KMS-11 (cell line): ENCODE data around the gene CCL7.

Experiments
- H2AFZ ChIP-seq: fragments of 200-600 bp; sonication (generic); 2 replicates; pipeline ENCODE4 v1.6.1; 2016; ENCODE audit warnings: antibody characterized with exemption, mixed run types, low read depth
- H3K27ac ChIP-seq: fragments of 200-600 bp; sonication (generic); 2 replicates; pipeline ENCODE4 v1.6.1; 2016; ENCODE audit warnings: mild to moderate bottlenecking, mixed run types
- H3K27me3 ChIP-seq: fragments of 200-600 bp; sonication (generic); 2 replicates; pipeline ENCODE4 v1.6.1; 2017; ENCODE audit warnings: mild to moderate bottlenecking, low read depth, mixed run types, moderate library complexity; ENCODE audit not compliant: insufficient read depth
- H3K36me3 ChIP-seq: fragments of 200-600 bp; sonication (generic); 2 replicates; pipeline ENCODE4 v1.6.1; 2017; ENCODE audit warnings: mild to moderate bottlenecking, mixed run types; ENCODE audit not compliant: insufficient read depth
- H3K4me1 ChIP-seq: fragments of 200-600 bp; sonication (generic); 2 replicates; pipeline ENCODE4 v1.6.1; 2016; ENCODE audit warnings: mild to moderate bottlenecking, low read depth, mixed run types; ENCODE audit not compliant: poor library complexity, severe bottlenecking
- H3K4me2 ChIP-seq: fragments of 200-600 bp; sonication (generic); 2 replicates; pipeline ENCODE4 v1.7.0; 2016; ENCODE audit warnings: mild to moderate bottlenecking, mixed run types
- H3K4me3 ChIP-seq: fragments of 200-600 bp; sonication (generic); IDR thresholded peaks from 2 replicates; pipeline ENCODE4 v1.6.1; 2017; ENCODE audit warnings: low read depth, low read length, mixed read lengths; ENCODE audit not compliant: insufficient read depth
- H3K79me2 ChIP-seq: fragments of 200-600 bp; sonication (generic); 2 replicates; pipeline ENCODE4 v1.6.1; 2016; ENCODE audit warnings: low read depth, mixed run types; ENCODE audit not compliant: insufficient read depth
- H3K9ac ChIP-seq: fragments of 200-600 bp; sonication (generic); 2 replicates; pipeline ENCODE4 v1.6.1; 2016; ENCODE audit warnings: mild to moderate bottlenecking, mixed run types
- H4K20me1 ChIP-seq: fragments of 200-600 bp; sonication (generic); 2 replicates; pipeline ENCODE4 v1.6.1; 2016; ENCODE audit warnings: mild to moderate bottlenecking, mixed run types; ENCODE audit not compliant: insufficient read depth
- TF ChIP-seq, protein P1 (sequence below): fragments of 200-600 bp; sonication (generic); conservative IDR thresholded peaks from 2 replicates; pipeline ENCODE4 v1.6.1; 2017; ENCODE audit warnings: low read depth, mild to moderate bottlenecking, antibody characterized with exemption, low read length, moderate library complexity, mixed read lengths

Gene CCL7

GRCh38 chr17:34313164-34313563, 43.1 kb downstream of the CCL7 start:
- Histone ChIP-seq H3K36me3 (no peaks in the 10 kb centered on the region), H3K4me2 (no peak overlapping the region), H3K4me1 (peaks cover 2% of the 10 kb centered on the region), H3K4me3 (no peak overlapping the region), H3K27me3 (no peaks in the 10 kb centered on the region), H4K20me1 (no peaks in the 10 kb centered on the region), H2AFZ (no peak overlapping the region), H3K9ac (no peak overlapping the region), H3K27ac (no peak overlapping the region), H3K79me2 (no peaks in the 10 kb centered on the region)
- TF ChIP-seq, protein P1, sequence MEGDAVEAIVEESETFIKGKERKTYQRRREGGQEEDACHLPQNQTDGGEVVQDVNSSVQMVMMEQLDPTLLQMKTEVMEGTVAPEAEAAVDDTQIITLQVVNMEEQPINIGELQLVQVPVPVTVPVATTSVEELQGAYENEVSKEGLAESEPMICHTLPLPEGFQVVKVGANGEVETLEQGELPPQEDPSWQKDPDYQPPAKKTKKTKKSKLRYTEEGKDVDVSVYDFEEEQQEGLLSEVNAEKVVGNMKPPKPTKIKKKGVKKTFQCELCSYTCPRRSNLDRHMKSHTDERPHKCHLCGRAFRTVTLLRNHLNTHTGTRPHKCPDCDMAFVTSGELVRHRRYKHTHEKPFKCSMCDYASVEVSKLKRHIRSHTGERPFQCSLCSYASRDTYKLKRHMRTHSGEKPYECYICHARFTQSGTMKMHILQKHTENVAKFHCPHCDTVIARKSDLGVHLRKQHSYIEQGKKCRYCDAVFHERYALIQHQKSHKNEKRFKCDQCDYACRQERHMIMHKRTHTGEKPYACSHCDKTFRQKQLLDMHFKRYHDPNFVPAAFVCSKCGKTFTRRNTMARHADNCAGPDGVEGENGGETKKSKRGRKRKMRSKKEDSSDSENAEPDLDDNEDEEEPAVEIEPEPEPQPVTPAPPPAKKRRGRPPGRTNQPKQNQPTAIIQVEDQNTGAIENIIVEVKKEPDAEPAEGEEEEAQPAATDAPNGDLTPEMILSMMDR = no peak

DNA sequence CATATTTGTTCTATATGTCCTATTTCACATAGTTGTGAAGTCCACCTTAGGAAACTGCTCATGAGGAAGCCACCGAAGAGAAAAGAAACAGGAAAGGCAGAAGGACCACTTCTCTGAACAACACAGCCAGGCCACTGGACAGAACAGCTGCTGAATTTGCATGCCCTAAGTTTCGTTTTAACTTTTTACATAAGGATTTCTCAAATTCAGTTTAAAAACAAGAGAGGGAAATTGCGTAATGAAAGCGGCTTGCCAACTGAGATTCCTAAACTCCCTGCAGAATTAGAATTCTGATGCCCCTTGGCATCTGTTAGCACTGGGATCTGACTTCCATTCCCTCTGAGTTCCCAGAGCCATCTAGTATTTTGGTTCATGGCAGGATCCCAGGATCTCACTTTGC, 44.3 kb downstream of the CCL7 start:
- Histone ChIP-seq H3K27ac (no peak overlapping the region), H2AFZ (no peak overlapping the region), H4K20me1 (no peaks in the 10 kb centered on the region), H3K79me2 (no peaks in the 10 kb centered on the region), H3K4me3 (no peak overlapping the region), H3K27me3 (no peaks in the 10 kb centered on the region), H3K4me2 (no peak overlapping the region), H3K9ac (no peak overlapping the region), H3K4me1 (no peaks in the 10 kb centered on the region), H3K36me3 (no peaks in the 10 kb centered on the region)
- TF ChIP-seq, protein P1 = no peak

GRCh38 chr17:34318474-34318873, 48.5 kb downstream of the CCL7 start:
- no peaks in the 10 kb centered on the region for H3K4me1 ChIP-seq
- H2AFZ ChIP-seq = no peak overlapping the region

DNA sequence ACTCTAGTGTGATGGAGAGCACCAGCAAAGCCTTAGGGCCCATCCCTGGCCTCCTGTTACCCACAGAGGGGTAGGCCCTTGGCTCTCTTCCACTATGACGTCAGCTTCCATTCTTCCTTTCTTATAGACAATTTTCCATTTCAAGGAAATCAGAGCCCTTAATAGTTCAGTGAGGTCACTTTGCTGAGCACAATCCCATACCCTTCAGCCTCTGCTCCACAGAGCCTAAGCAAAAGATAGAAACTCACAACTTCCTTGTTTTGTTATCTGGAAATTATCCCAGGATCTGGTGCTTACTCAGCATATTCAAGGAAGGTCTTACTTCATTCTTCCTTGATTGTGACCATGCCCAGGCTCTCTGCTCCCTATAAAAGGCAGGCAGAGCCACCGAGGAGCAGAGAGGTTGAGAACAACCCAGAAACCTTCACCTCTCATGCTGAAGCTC, 49.0 kb downstream of the CCL7 start, which contains the start of gene CCL8:
TSS of gene CCL8 (plus strand) at position 397 of the 445 bp plus-strand sequence. CDS start 67 bp downstream, outside the sequence.
- H2AFZ ChIP-seq = no peak within 1 kb of the TSS
- H3K27ac ChIP-seq = no peak within 1 kb of the TSS
- H3K4me3 ChIP-seq = no peak within 1 kb of the TSS
- H3K4me1 ChIP-seq = no peaks in the 10 kb centered on the region
- no peak within 1 kb of the TSS for H3K9ac ChIP-seq
- no peaks in the 10 kb centered on the region for H3K27me3 ChIP-seq
- no peaks in the 10 kb centered on the region for H3K36me3 ChIP-seq
- H4K20me1 ChIP-seq = no peaks in the 10 kb centered on the region
- H3K4me2 ChIP-seq = no peak within 1 kb of the TSS
- TF ChIP-seq, protein P1 = no peak
- H3K79me2 ChIP-seq = no peaks in the 10 kb centered on the region

More at GRCh38 chr17:34318474-34318873, 48.5 kb downstream of the CCL7 start:
- TF ChIP-seq, protein P1 = peak; percentile 56
- Histone ChIP-seq H3K9ac (no peak overlapping the region), H3K27me3 (no peaks in the 10 kb centered on the region), H3K36me3 (no peaks in the 10 kb centered on the region), H3K4me3 (no peak overlapping the region), H3K27ac (no peak overlapping the region), H4K20me1 (no peaks in the 10 kb centered on the region), H3K79me2 (no peaks in the 10 kb centered on the region), H3K4me2 (no peak overlapping the region)
